Measurements from ENCODE around the gene NCAM2.

NCAM2 gene

GRCh38 chr21:21268885-21269284 is 270.7 kb downstream of the NCAM2 start:
- no peak for DNase-seq (ENCODE audit: low read depth)
- no peak overlapping the region for H3K4me3 ChIP-seq (ENCODE audit: control insufficient read depth, low read depth, low read length)
- TF ChIP-seq CTCF (IDR thresholded peaks at IDR 0.05; ENCODE audit: control insufficient read depth, insufficient read depth, low read depth, low read length, missing control alignments): no peak

- DNase-seq (ENCODE audit: low read depth): no peak
- no peak for TF ChIP-seq CTCF (IDR thresholded peaks at IDR 0.05; ENCODE audit: control insufficient read depth, insufficient read depth, low read depth, low read length, missing control alignments)
- H3K4me3 ChIP-seq (ENCODE audit: control insufficient read depth, low read depth, low read length): no peak overlapping the region
Measured at GRCh38 chr21:21279193-21279901, 281.1 kb downstream of the NCAM2 start.

- H3K4me3 ChIP-seq (ENCODE audit: control insufficient read depth, low read depth, low read length): no peak overlapping the region
- DNase-seq (ENCODE audit: low read depth): no peak
- no peak for TF ChIP-seq CTCF (IDR thresholded peaks at IDR 0.05; ENCODE audit: control insufficient read depth, insufficient read depth, low read depth, low read length, missing control alignments)
Measured at GRCh38 chr21:21283810-21284209, 285.6 kb downstream of the NCAM2 start.

GRCh38 chr21:21286170-21286798 is 288.1 kb downstream of the NCAM2 start:
- no peak for TF ChIP-seq CTCF (IDR thresholded peaks at IDR 0.05; ENCODE audit: control insufficient read depth, insufficient read depth, low read depth, low read length, missing control alignments)
- H3K4me3 ChIP-seq (ENCODE audit: control insufficient read depth, low read depth, low read length): no peak overlapping the region
- no peak for DNase-seq (ENCODE audit: low read depth)

- no peak for DNase-seq (ENCODE audit: low read depth)
- TF ChIP-seq CTCF (IDR thresholded peaks at IDR 0.05; ENCODE audit: control insufficient read depth, insufficient read depth, low read depth, low read length, missing control alignments): no peak
- H3K4me3 ChIP-seq (ENCODE audit: control insufficient read depth, low read depth, low read length): no peak overlapping the region
Measured at GRCh38 chr21:21290751-21291150, 292.5 kb downstream of the NCAM2 start.

- no peak for DNase-seq (ENCODE audit: low read depth)
- no peak overlapping the region for H3K4me3 ChIP-seq (ENCODE audit: control insufficient read depth, low read depth, low read length)
- no peak for TF ChIP-seq CTCF (IDR thresholded peaks at IDR 0.05; ENCODE audit: control insufficient read depth, insufficient read depth, low read depth, low read length, missing control alignments)
Measured at GRCh38 chr21:21291883-21292569, 293.8 kb downstream of the NCAM2 start.

All from AG09309 (cell line).